ENCODE results near the gene VSIR.
A peak's percentile ranks its signal among the peaks of the same experiment; 100 is the strongest.

The VSIR gene

DNA sequence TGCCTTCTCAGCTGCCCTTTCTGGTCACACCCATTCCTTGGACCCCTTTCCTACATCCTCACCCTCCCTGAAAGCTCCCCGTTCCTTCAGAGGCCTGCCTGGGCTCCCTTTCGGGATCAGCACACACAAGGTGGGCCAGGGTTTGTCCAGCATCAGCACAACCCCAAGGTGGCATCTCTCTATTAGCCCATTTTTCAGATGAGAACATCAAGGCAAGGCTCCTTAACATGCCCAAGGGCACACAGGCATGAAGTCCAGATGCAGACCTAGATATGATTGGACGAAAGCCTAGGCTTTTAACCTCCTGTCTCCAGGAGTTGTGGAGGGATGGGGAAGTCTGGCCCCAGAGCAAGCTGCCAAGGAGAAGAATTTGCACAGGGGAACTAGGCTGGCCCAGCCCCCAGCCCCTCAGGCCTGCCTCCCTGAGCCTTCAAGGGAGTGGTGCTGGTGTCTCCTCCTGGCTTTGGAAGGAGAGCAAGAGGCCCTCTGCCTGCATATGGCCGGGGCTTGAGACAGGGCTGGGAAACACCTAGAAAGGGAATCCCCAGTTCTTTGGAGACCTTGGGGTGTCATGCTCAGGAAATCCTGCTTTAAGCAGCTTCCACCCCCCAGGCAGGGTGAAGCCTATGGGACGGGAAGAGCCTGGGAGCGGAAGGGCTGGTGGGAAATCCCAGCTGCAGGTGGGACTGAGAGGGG lies 9.0 kb upstream of the VSIR start:
- DNase-seq = no peak

DNA sequence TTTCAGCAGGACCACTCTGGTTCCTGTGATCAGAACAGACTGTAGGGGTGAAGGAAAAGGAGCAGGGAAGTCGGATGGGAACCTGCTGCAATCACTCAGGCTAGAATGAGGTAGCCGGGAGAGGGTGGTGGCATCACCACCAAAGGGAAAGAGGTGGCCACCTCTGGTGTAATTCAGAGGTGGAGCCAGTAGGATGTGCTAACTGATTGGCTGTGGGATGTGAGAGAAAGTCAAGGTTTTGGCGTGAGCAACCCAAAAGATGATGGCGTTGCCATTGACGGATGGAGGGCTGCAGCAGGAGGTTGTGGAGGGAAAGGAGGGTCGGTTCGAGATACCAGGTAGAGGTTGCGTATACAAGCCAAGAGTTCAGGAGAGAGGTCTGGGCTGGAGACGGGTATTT lies 7.4 kb upstream of the VSIR start:
- DNase-seq = no peak

DNA sequence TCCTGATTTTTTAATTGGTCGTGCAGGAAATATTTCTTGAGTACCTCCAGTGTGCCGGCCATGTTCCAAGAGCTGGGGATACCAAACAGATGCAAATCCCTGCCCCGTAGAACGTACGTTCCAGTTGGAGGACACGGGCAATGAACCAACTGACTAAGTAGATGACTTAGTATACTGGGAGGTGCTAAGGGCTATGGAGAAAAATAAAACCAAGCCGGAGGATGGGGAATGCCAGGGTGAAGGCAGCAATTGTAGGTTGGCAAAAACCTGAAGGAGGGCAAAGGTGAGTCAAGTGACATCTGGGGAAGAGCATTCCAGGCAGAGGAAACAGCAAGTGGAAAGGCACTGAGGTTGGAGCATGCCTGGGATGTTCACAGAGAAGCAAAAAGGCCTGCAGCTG lies 6.8 kb upstream of the VSIR start:
- DNase-seq = no peak

DNA sequence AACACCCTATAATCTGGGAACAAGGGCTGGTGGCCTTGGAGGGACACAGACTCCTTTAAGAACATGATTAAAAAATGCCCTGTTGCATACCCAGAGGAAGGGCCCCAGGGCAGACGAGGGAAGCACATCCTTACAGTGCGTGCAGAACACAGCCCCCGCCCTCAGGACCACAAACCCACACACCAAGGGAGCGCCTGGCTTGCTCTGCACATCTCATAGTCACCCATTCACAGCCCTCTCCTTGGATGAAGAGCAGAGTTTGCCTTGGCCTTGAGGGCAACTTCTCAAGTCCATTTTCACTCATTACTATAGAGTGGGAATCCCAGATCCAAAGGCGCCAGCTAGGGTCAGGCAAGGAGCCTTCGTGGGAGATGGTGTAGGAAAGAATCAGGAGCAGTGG lies 6.3 kb upstream of the VSIR start:
- no peak for DNase-seq

DNA sequence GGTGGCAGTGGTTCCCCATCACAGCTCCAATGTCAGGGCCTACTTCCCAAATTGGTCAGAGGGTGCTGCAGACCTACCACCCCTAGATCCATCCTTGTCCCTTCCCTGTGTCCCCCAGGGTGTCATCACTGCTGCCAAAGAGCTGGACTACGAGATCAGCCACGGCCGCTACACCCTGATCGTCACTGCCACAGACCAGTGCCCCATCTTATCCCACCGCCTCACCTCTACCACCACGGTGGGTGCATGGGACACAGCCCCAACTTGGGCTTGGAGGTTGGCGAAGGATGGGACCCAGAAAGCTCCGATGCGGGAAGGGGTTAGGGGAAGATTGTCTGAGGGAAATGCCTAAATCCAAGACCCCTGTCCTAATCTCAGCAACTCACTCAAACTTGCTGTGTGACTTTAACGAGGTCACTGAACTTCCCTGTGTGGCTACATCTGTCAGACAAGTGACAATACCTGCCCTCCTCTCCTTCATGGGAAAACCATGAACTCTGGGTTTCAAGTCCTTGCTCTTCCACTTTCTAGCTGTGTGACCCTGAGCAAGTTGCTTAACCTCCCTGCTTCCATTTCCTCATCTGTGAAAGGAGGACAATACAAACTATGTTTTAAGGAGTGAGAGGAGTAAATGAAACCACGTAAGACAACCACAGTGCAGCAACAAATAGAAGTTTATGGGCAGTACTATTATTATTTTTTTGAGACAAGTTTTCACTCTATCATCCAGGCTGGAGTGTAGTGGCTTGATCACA lies 4.9 kb upstream of the VSIR start:
- no peak for DNase-seq

DNA sequence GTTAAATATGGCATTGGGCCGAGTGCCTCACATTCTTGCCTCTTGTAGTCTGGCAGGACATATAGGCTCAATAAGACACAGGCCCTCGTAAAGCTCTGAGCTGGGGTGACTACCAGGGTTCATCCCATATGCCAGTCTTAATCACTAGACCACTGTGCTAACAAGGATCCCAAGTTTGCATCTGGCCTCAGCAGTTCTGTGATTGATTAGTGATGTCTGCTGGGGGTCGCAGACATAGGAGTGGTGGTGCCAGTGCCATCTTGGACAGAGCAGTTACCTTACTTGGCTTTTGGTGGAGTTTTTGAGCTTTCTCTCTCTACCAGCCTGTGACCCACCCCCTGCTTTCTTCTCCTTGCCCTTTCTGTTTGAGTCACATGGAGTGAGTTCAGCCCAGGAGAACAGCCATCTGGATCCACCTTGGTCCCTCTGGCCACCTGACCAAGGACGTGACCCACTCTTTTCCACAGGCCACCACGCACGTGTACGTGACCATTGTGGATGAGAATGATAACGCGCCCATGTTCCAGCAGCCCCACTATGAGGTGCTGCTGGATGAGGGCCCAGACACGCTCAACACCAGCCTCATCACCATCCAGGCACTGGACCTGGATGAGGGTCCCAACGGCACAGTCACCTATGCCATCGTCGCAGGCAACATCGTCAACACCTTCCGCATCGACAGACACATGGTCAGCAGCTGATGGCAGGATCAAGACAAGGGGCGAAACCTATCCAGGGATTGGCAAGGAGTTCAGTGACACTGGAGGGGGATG lies 4.1 kb upstream of the VSIR start:
- DNase-seq = no peak

DNA sequence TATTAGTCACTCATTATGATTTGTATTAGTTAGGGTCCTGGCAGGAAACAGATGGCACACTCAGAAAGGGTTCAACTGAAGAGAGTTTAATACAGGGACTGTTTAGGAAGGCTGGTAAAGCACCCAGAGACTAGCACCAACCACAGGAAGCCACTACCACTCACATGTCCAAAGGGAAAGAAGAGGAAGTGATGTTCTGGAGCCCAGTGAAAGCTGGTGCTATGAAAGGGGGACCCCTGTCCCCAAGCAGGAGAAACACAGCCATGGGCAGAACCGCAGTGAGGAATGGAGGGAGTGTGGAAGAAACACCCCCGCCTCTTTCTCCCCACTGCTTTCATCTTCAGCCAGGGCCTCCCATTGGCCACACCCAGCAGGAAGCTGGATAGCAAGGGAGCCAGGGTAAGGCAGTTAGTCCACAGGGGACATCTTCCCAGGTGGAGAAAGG lies 3.2 kb upstream of the VSIR start:
- DNase-seq = no peak

DNA sequence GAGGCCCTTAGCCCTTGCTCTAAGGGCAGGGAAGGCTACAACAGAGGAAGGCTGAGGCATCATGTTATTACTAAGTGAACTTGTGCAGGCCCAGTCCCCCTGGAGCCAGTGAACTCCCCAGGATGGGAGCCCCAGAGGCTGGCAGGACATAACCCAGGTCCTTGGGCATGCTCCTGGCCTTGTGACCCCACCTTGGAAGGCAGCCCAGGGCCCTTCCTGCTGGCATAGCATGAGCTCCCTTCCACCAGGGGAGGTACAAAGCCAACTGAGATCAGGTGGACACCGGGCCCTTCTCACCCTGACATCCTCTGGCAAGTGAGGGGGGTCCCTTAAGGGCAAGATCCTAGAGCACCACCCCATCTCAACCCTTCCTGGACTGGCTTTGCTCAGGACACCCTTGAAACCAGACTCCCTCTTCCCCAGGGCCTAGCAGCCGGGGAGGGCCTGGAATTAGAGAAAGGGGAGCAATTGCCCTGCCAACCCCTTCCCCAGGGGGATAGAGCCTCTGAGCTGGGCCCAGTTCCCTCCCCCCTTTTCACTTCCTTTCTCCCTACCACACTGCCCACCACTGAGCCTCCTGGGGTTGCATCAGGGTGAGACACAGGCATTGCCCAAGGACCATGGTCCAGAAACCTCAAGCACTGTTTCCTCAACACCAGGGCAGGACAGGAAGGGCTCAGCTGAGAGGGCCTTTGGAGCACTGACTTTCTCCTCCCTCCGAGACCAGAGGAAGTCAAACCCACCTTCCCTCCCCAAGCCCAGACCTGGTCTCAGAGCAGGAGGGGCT lies 1.8 kb upstream of the VSIR start:
- no peak for DNase-seq

DNA sequence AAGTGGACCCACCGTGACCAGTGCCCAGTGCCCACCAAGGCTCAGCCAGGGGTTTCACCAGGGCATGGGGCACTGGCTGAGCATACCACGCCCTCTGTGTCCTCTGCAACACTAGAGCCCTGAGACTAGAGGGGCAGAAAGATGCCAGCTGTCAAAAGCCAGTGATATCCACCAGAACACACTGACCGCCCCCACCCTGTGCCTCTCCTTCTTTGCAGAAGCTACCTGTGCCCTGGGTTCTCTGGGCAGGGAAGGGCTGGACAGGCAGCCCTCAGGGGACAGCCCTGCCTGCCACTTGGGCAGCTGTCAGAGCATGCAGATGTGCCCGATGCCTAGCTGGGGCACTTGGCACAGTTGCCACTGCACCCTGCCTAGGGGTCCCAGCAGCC lies 494 bp downstream of the VSIR start:
- DNase-seq = no peak

DNA sequence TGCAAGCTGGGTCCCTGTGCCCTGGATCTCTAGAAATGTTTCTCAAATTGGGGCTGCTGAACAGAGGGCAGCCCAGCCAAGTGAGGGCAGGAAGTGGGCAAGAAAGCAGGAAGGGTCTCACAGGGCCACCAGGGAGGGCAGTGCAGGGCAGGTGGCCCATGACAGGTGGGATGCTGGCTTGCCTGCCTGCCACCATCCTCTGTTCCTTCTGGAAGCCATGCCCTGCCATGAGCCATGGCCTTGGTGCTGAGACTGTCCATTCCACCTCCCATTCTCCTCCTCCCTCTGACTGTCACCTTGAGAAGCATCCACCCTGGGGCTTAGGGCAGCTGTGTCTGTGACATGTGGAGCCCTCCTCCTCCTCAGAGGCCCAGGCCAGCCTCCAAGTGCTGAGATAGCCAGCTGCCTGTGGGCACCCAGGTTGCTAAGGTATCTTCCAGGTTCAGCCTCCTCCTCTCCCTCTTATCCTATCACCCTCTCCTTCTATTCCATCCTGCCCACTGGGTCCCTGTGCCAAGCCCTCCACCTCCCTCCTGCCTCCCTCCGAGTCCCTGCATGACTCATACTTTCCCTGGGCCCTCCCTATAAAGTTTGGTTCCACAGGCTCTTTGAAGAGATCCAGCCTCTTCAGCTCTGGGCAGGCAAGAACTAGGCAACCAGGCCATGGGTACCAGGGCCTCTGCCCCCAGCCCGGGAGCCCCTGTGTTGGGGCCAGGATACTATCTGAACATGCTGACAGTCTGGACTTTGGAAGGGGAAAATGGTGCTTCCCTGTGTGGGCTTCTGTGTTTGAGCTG lies 1.3 kb downstream of the VSIR start:
- peak; percentile 59 for DNase-seq

DNA sequence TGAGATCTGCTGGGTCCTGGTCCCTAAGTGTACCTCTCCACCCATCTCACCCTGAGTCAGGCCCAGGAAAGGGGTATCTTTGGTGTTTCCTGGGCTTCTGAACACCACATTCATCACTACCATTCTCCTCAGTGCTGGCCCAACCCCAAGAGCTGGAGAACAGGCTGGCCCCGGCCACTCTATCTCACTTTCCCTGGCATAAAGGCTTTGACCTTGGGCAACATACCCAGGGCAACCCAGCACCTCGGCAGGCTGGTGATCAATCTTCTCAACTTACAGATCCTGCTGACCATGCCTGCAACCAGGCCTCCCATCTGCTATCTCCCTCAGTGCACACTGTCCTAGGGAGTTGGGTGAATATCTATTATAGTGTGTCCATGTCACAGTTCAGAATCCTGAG lies 2.1 kb downstream of the VSIR start:
- DNase-seq = no peak

DNA sequence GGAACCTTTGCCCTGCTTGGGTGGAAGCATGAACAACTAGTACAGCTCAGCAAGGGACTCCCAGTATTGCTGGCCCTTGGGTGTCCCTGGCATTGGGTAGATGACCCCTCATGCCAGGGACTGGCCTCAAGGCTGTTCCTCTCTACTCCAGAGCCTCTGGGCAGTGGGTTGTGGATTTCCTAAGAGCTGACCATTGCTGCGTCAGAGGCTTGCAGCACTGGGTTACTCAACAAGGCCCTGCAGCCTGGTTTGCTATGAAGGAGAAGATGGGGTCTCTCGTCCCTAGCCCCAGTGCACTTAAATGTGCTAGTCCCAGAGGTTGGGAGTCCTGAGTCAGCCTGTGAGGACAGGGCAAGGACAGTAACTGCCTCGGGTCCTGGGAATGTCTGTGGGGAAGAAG lies 2.5 kb downstream of the VSIR start:
- no peak for DNase-seq

DNA sequence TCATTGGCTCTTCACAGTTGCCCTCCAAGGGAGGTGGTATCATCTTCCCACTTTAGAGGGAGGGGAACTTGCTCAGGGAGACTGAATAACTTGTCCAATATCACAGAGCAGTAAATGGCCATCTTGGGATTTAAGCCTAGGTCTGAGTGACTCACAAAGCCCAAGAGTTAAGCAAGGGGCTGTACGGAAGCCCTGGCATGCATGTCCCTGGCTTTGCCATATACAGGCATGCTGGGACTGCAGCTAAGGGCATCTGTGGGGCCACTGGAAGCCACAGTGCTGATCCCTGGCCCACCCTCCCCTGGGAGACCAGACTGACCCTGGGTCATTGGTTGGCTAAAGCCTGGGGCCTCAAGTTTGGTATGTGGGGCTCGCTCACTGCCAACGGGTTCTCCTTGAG lies 3.1 kb downstream of the VSIR start:
- DNase-seq = peak; percentile 25

DNA sequence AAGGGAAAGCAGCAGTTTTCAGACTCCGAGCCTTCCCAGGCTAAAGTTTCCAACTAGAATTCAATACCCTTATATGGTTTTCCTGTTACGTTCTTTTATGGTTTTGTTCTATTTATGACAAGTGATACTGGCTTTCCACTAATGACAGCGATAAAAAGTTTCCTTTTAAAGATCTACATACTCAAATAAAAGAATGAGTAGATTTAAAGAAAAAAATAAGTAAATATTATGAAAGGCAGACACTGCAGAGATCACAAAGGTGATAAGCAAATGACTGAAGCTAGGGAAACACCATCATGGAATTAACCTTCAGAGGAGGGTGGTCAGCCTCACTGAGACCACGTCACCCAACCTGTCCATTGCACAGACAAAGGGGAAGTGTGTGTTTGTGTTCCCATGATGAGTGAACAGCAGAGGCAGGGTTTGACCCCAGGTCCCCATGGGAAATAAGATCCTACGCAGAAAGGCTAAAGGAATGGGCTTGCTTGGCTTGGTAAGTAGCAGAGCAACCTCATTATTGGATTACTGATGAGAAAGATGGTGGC lies 4.0 kb downstream of the VSIR start:
- no peak for DNase-seq

DNA sequence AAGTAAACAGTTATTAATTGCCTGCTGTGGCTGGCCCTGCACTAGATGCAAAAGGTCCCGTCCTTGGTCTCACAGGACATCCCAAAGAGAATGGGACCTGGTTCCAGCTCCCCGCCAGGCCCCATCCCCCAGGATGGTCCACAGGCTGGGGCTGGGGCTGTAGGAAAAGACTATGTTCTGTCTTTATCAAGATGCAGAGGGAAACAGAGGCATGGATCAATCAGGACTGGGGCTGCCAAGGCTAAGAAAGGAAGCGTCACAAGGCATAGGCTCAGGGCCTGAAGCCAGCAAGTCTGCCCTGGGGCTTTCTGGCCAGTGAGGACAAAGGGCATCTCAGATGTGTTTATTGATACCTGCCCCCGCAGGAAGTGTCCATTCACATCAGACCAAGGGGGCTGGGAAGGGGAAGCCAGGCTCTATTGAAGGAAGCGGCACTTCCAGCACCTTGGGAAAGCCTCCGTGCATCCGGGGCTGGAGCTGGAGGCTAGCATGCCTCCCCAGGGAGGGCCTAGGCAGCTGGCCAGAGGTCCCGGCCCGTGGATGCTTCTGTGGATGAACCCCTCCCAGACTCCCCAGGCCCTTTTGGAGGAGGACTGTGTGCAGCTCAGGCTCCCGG lies 5.8 kb downstream of the VSIR start:
- DNase-seq = peak; percentile 31

DNA sequence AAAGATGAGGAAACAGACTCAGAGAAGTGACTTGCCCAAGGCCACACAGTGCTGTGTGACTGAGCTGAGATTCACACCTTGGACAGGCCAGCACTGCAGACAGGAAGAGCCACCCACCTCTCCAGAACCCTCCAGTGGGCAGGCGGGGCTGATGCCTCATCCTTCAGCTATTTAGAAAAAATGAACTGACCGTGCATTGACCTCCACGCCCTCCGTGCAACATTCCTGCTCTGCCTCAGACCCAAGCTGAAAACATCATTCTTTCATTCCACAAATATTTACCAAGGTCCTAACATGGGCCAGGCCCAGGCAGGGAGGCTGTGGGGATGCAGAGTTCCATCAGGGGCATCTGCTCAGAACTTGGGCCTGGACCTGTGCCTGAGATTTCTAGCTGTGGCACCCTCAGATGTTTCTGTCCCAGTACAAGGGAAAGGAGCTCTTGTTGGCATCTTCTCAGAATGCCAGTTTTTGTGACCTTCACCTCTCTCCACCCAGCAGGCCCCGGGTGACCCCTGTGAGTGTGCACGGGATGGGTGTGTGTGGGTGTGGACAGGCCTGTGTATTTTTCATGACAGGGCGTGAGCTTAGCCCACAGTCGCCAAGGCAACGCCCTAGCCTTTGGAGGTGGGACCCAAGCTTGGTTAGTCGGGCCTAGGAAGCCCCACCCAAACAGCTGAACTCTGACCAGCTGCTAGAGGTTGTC lies 6.5 kb downstream of the VSIR start:
- peak; percentile 93 for DNase-seq

DNA sequence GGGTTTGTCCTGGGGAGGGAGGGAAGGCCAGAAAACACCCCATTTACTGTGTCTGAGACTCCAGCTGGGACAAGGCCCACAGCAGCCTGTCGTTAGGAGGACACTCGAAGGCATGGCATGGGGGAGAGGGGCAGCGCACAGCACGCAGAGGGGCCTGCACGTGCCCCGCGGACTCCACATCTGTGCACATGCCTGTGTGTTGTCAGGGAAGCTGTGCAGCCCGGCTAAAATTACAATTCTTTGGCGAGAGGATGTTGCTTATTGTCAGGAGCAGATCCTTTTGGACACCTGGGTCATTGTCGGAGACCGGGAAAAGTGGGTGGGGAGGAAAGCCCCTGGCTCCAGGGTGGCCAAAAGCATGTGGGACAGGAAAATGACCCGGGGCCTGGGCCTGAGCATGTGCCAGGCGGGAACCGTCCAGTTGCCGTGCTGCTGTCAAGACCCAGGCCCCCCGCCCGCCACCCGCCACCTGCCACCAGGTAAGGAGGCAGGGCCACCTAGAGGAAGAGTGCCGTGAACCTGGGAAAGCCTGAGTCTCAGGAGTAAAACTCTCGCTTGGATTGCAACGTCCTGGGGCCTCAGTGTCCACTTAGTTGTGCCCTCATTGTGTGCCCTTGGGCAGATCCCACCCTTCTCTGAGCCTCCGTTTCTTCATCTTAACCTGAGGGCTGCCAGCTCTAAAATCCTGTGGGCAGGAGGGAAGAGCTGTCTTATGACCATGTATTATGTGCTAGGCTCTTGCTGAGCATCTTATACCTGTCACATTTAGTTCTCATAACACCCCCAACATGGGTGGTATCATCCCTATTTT lies 7.2 kb downstream of the VSIR start:
- DNase-seq = no peak

DNA sequence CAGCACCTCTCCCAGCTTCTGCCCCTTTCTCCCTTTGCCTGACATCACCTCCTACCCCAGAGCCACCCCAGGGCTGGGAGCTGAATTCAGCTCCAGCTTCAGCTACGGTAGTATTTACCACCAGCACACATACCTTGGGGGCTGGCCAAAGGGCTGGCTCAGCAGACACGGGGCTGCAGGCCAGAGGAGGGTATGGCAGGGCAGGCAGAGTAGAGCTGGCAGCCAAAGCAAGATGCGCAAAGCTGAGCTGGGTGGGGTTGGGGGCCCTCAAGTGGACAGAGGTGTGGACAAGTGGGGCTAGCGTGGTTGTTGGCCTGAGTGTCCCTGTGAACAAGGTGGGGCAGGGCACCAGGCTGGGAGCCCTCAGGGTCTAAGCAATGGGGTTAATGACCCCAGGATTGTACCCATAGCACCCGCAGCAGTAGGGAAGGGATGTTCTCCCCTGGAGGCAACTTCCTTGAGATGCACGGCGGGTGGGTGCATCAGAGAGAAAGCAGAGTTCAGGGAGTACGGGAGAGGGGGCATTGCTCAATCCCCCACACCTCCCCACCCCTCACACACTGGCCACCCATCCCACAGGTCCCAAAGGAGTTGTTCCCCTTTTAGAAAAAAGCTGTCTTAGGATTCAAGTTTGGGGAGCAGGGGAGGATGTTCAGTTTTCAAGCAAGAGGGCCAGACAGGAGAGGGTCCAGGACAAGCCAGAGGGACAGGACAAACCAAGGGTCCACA lies 8.0 kb downstream of the VSIR start:
- peak; percentile 46 for DNase-seq

Data from fibroblast of upper back skin (primary cell).